Tibial artery (tissue), 4 donors: ENCODE data around the gene LRRC7.

Experiments used
- DNase-seq, 2 donors: peaks; one replicate each; pipeline ENCODE4 v3.0.0-alpha.2; 2019
- H3K27ac ChIP-seq, 2 donors: fragments of 200-600 bp; sonication (generic) in 1 of 2; 1 replicate in 1 of 2; 2 replicates in 1 of 2; pipeline ENCODE4 v1.5.1; 2018 to 2019; ENCODE audit warnings: mild to moderate bottlenecking in 1 of 2
- H3K27me3 ChIP-seq, 2 donors: fragments of 200-600 bp; sonication (generic) in 1 of 2; one replicate each; pipeline versions ENCODE4 v1.5.1 to v1.6.0; 2016 to 2019
- H3K36me3 ChIP-seq, 3 donors: fragments of 200-600 bp; sonication (generic) in 2 of 3; one replicate each; pipeline ENCODE4 v1.5.1; 2016 to 2019; ENCODE audit warnings: mild to moderate bottlenecking in 2 of 3
- H3K4me1 ChIP-seq, 4 donors: fragments of 200-600 bp; sonication (generic) in 2 of 4; 1 replicate in 3 of 4; 2 replicates in 1 of 4; pipeline ENCODE4 v1.5.1; 2016 to 2019
- H3K4me3 ChIP-seq, 2 donors: fragments of 200-600 bp; sonication (generic) in 1 of 2; 1 replicate in 1 of 2; 2 replicates in 1 of 2; pipeline ENCODE4 v1.5.1; 2018 to 2019; ENCODE audit warnings: mild to moderate bottlenecking in 2 of 2
- H3K9me3 ChIP-seq, 3 donors: fragments of 200-600 bp; sonication (generic) in 1 of 3; one replicate each; pipeline ENCODE4 v1.5.1; 2016 to 2019
- intact Hi-C: fragments of 100-400 bp; cut with DNase I; formaldehyde crosslinking; loops from one replicate; pipeline ENCODE4 v1.15.0; 2023; ENCODE audit warnings: low total_unique reads
- TF ChIP-seq, protein P1 (sequence below), 2 experiments: fragments of 200-600 bp in 1 of 2; fragments of 450-650 bp in 1 of 2; IDR thresholded peaks; one replicate each; pipeline ENCODE4 v1.5.1; 2017 to 2019; ENCODE audit warnings: antibody characterized with exemption in 2 of 2, mild to moderate bottlenecking in 1 of 2, moderate library complexity in 1 of 2

LRRC7 gene

DNA sequence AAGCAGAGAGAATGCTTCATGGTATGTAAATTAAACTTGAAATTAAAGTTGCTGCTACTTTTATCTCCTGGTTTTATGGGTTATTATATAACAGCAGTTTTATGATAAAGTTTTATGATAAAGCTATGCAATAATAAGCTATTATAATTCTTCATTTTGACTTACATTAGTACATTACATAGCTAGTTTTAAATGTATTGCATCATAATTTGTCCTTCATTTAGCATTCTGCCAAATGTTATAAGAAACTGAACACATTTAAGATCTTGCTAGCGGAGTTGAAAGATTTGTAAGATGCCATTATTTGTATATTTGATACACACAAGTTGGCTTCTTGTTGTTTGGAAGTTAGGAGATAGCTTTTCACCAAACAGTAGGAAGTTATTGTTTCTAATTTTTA, 536.0 kb downstream of the LRRC7 start:
- Histone ChIP-seq H3K4me1 (no peaks in the 10 kb centered on the region), H3K27me3 (no peaks in the 10 kb centered on the region), H3K4me3 (no peak overlapping the region), H3K36me3 (no peaks in the 10 kb centered on the region), H3K9me3 (no peaks in the 10 kb centered on the region), H3K27ac (no peak overlapping the region)
- TF ChIP-seq, protein P1, sequence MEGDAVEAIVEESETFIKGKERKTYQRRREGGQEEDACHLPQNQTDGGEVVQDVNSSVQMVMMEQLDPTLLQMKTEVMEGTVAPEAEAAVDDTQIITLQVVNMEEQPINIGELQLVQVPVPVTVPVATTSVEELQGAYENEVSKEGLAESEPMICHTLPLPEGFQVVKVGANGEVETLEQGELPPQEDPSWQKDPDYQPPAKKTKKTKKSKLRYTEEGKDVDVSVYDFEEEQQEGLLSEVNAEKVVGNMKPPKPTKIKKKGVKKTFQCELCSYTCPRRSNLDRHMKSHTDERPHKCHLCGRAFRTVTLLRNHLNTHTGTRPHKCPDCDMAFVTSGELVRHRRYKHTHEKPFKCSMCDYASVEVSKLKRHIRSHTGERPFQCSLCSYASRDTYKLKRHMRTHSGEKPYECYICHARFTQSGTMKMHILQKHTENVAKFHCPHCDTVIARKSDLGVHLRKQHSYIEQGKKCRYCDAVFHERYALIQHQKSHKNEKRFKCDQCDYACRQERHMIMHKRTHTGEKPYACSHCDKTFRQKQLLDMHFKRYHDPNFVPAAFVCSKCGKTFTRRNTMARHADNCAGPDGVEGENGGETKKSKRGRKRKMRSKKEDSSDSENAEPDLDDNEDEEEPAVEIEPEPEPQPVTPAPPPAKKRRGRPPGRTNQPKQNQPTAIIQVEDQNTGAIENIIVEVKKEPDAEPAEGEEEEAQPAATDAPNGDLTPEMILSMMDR (IDR thresholded peaks at IDR 0.05): no peak
- intact Hi-C loops: no loop called here
- DNase-seq: no peak

GRCh38 chr1:70109241-70109640, 541.5 kb downstream of the LRRC7 start:
- Histone ChIP-seq H3K4me1 (no peaks in the 10 kb centered on the region), H3K4me3 (no peak overlapping the region), H3K36me3 (no peaks in the 10 kb centered on the region), H3K27ac (no peak overlapping the region), H3K9me3 (no peaks in the 10 kb centered on the region), H3K27me3 (no peaks in the 10 kb centered on the region)
- TF ChIP-seq, protein P1 (IDR thresholded peaks at IDR 0.05): no peak
- intact Hi-C loops: no loop called here
- DNase-seq: no peak

DNA sequence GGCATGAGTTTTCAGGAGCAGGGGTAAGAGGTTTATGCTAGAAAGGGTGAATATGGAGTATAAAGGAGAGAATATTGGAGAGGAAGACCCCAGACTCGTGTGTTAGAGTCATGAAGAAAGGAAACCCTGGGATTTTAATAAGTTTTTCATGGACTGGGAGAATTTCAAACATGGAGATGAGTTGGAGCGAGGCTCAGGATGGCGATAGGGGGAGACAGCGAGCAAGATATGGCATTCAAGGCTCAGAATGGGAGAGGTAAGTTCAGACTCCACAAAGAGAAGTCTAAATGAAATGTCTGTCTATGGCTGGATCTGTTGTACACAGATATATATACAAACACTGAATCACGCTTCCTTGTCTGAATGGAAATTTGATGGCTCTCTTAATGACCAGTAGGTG, 545.1 kb downstream of the LRRC7 start:
- Histone ChIP-seq H3K4me1 (no peaks in the 10 kb centered on the region), H3K4me3 (no peak overlapping the region), H3K9me3 (no peaks in the 10 kb centered on the region), H3K27me3 (no peaks in the 10 kb centered on the region), H3K27ac (no peak overlapping the region), H3K36me3 (no peaks in the 10 kb centered on the region)
- no peak for DNase-seq
- intact Hi-C loops: no loop called here
- TF ChIP-seq, protein P1 (IDR thresholded peaks at IDR 0.05): no peak

GRCh38 chr1:70115315-70115714, 547.6 kb downstream of the LRRC7 start:
- Histone ChIP-seq H3K4me3 (no peak overlapping the region), H3K27me3 (no peaks in the 10 kb centered on the region), H3K36me3 (no peaks in the 10 kb centered on the region), H3K4me1 (no peaks in the 10 kb centered on the region), H3K27ac (no peak overlapping the region), H3K9me3 (no peaks in the 10 kb centered on the region)
- intact Hi-C loops: no loop called here
- DNase-seq: no peak
- TF ChIP-seq, protein P1 (IDR thresholded peaks at IDR 0.05): no peak

GRCh38 chr1:70117046-70117445, 549.3 kb downstream of the LRRC7 start:
- intact Hi-C loops: no loop called here

More at GRCh38 chr1:70117046-70117445, 549.3 kb downstream of the LRRC7 start:
- Histone ChIP-seq H3K27ac (no peak overlapping the region), H3K36me3 (no peaks in the 10 kb centered on the region), H3K4me1 (no peaks in the 10 kb centered on the region), H3K9me3 (no peaks in the 10 kb centered on the region), H3K4me3 (no peak overlapping the region), H3K27me3 (no peaks in the 10 kb centered on the region)
- no peak for DNase-seq
- TF ChIP-seq, protein P1 (IDR thresholded peaks at IDR 0.05): no peak
